ENCODE data around the gene JARID2. TPM values are rescaled to one million over a fixed set of nuclear protein-coding genes. Genes with fewer than 3 reads are reported as not detected.

The JARID2 gene
- total RNA-seq, 2 donors from 2014 or later, result 3.6 to 4.6 TPM

- Histone ChIP-seq H3K27me3 (no peaks in the 10 kb centered on the region), H3K9me3 (no peaks in the 10 kb centered on the region), H3K4me3 (no peak overlapping the region), H3K36me3 (replicated peaks in 1 of 2; ENCODE audit: insufficient read depth in 1 of 2, low read depth in 2 of 2) (no peaks in the 10 kb centered on the region), H3K4me1 (peaks cover 5% of the 10 kb centered on the region), H3K27ac (no peak overlapping the region)
- TF ChIP-seq POLR2A (IDR thresholded peaks at IDR 0.05) (no peak), CTCF (IDR thresholded peaks at IDR 0.05) (no peak)
- intact Hi-C loops (cut with DNase I), result no loop called here
- WGBS, 2 donors, result 94 to 96% methylated on average over 5 of the region's 5 CpGs
- ATAC-seq (no peak), DNase-seq (no peak)
These were observed 309.5 kb downstream of the JARID2 start for GRCh38 chr6:15555101-15556038.

- no peaks in the 10 kb centered on the region for H3K9me3 ChIP-seq
- WGBS, 2 donors, result 100% methylated on average over 1 of the region's 1 CpG
- H3K4me3 ChIP-seq, result no peak overlapping the region
- no peaks in the 10 kb centered on the region for H3K27me3 ChIP-seq
- DNase-seq, result no peak
- no peaks in the 10 kb centered on the region for H3K36me3 ChIP-seq (replicated peaks in 1 of 2; ENCODE audit: insufficient read depth in 1 of 2, low read depth in 2 of 2)
- TF ChIP-seq POLR2A (IDR thresholded peaks at IDR 0.05) (no peak), CTCF (IDR thresholded peaks at IDR 0.05) (no peak)
- no peak overlapping the region for H3K27ac ChIP-seq
- peaks cover 5% of the 10 kb centered on the region for H3K4me1 ChIP-seq
- intact Hi-C loops (cut with DNase I), result no loop called here
- ATAC-seq, result no peak
These were observed 310.8 kb downstream of the JARID2 start for GRCh38 chr6:15556711-15557110.

GRCh38 chr6:15557174-15557573 lies 311.3 kb downstream of the JARID2 start:
- H3K4me1 ChIP-seq, result peaks cover 2% of the 10 kb centered on the region
- intact Hi-C loops (cut with DNase I), result no loop called here
- H3K27ac ChIP-seq, result no peak overlapping the region
- H3K9me3 ChIP-seq, result no peaks in the 10 kb centered on the region
- H3K36me3 ChIP-seq (replicated peaks in 1 of 2; ENCODE audit: insufficient read depth in 1 of 2, low read depth in 2 of 2), result no peaks in the 10 kb centered on the region
- DNase-seq (no peak), ATAC-seq (no peak)
- no peak overlapping the region for H3K4me3 ChIP-seq
- H3K27me3 ChIP-seq, result no peaks in the 10 kb centered on the region
- no peak for TF ChIP-seq CTCF (IDR thresholded peaks at IDR 0.05)
- TF ChIP-seq POLR2A (IDR thresholded peaks at IDR 0.05), result no peak

GRCh38 chr6:15560713-15561112 lies 314.8 kb downstream of the JARID2 start:
- 93 to 100% methylated on average over 1 of the region's 1 CpG for WGBS, 2 donors
- no peak for TF ChIP-seq POLR2A (IDR thresholded peaks at IDR 0.05)
- TF ChIP-seq CTCF (IDR thresholded peaks at IDR 0.05), result no peak
- no peaks in the 10 kb centered on the region for H3K4me1 ChIP-seq
- intact Hi-C loops (cut with DNase I), result no loop called here
- no peaks in the 10 kb centered on the region for H3K9me3 ChIP-seq
- H3K27me3 ChIP-seq, result no peaks in the 10 kb centered on the region
- no peak overlapping the region for H3K27ac ChIP-seq
- DNase-seq (no peak), ATAC-seq (no peak)
- no peak overlapping the region for H3K4me3 ChIP-seq
- no peaks in the 10 kb centered on the region for H3K36me3 ChIP-seq (replicated peaks in 1 of 2; ENCODE audit: insufficient read depth in 1 of 2, low read depth in 2 of 2)
